C4-2B (cell line): ENCODE results near the gene PRPF6.
A peak's percentile ranks its signal among the peaks of the same experiment; 100 is the strongest.

Source experiments
- H3K27ac ChIP-seq: fragments of 450-650 bp; 2 replicates; pipeline ENCODE4 v1.5.1; 2017
- CTCF ChIP-seq: fragments of 450-650 bp; conservative IDR thresholded peaks from 2 replicates; pipeline ENCODE4 v1.5.1; 2017; ENCODE audit warnings: mild to moderate bottlenecking
- ZFX ChIP-seq: fragments of 450-650 bp; IDR thresholded peaks from 2 replicates; pipeline ENCODE4 v1.6.1; 2017

Gene PRPF6

GRCh38 chr20:64077541-64077875, 96.6 kb downstream of the PRPF6 start:
- TF ChIP-seq ZFX (no peak), CTCF (no peak)
- no peak overlapping the region for H3K27ac ChIP-seq

- no peak overlapping the region for H3K27ac ChIP-seq
- no peak for TF ChIP-seq CTCF
- TF ChIP-seq ZFX = no peak
These were observed 97.1 kb downstream of the PRPF6 start for GRCh38 chr20:64077876-64078551.

GRCh38 chr20:64078934-64079272, 98.0 kb downstream of the PRPF6 start:
- TF ChIP-seq ZFX (no peak), CTCF (no peak)
- H3K27ac ChIP-seq = peak overlapping the region; percentile 64

- TF ChIP-seq ZFX (no peak), CTCF (no peak)
- peak within 1 kb of the TSS; percentile 64 for H3K27ac ChIP-seq
These were observed 98.5 kb downstream of the PRPF6 start, which contains the start of gene RGS19 for GRCh38 chr20:64079273-64080012. RGS19 (minus strand) TSS chr20:64079518; CDS start chr20:64076886, 2,632 bp downstream.

- peak within 1 kb of the TSS; percentile 64 for H3K27ac ChIP-seq
- no peak for TF ChIP-seq ZFX
- TF ChIP-seq CTCF = no peak
These were observed 99.3 kb downstream of the PRPF6 start, which contains the start of gene OPRL1 for GRCh38 chr20:64080013-64080812. OPRL1 (plus strand) TSS chr20:64080082; CDS start chr20:64092721, 12,639 bp downstream.

- TF ChIP-seq CTCF = no peak
- no peak for TF ChIP-seq ZFX
- H3K27ac ChIP-seq = no peak overlapping the region
These were observed 100.1 kb downstream of the PRPF6 start for GRCh38 chr20:64080813-64081623.
